ENCODE results near the gene SORBS1. TPM values are rescaled to one million over a fixed set of nuclear protein-coding genes. Genes with fewer than 3 reads are reported as not detected.

SORBS1 gene
- total and polyA plus RNA-seq, 2 donors (not counting 3 experiments of a cell fraction or from before 2014, with no cell fraction given), result 2.0 to 7.9 TPM

GRCh38 chr10:95477175-95477520 lies 84.0 kb downstream of the SORBS1 start:
- TF ChIP-seq JUN (IDR thresholded peaks at IDR 0.05; ENCODE audit: borderline replicate concordance, insufficient read depth, insufficient read length, low read depth), result no peak
- no peak for TF ChIP-seq GATA2 (IDR thresholded peaks at IDR 0.05; ENCODE audit: insufficient read depth, insufficient read length, low read depth, low read length)
- TF ChIP-seq CTCF (IDR thresholded peaks at IDR 0.05; ENCODE audit: extremely low read depth in 1 of 2, insufficient read depth in 1 of 2, low read depth in 1 of 2, low read length in 2 of 2), result no peak
- TF ChIP-seq MYC (IDR thresholded peaks at IDR 0.05; ENCODE audit: low read depth, low read length), result no peak
- no peak for TF ChIP-seq MAX (IDR thresholded peaks at IDR 0.05; ENCODE audit: insufficient read depth, insufficient read length)
- no peak for TF ChIP-seq EZH2 (IDR thresholded peaks at IDR 0.05; ENCODE audit: borderline replicate concordance, low read depth, low read length, severe bottlenecking)
- Histone ChIP-seq H4K20me1 (replicated peaks; ENCODE audit: control insufficient read depth, extremely low read depth, insufficient read depth, low read length) (no peaks in the 10 kb centered on the region), H3K9me1 (replicated peaks; ENCODE audit: control insufficient read depth, extremely low read depth, insufficient read depth, low read length) (no peaks in the 10 kb centered on the region), H2AFZ (ENCODE audit: low read depth, low read length) (no peak overlapping the region), H3K4me1 (ENCODE audit: control insufficient read depth, extremely low read depth, insufficient read depth, low read length) (peaks cover 34% of the 10 kb centered on the region), H3K27me3 (ENCODE audit: control insufficient read depth in 2 of 2, insufficient read depth in 2 of 2, low read length in 2 of 2) (no peaks in the 10 kb centered on the region), H3K4me3 (replicated peaks in 1 of 3; ENCODE audit: insufficient read depth in 1 of 3, low read depth in 1 of 3, low read length in 3 of 3) (no peak overlapping the region), H3K9ac (replicated peaks; ENCODE audit: extremely low read depth, insufficient read depth, low read length) (no peak overlapping the region), H3K79me2 (ENCODE audit: control insufficient read depth, insufficient read depth, low read length) (no peaks in the 10 kb centered on the region), H3K9me3 (replicated peaks; ENCODE audit: control insufficient read depth, insufficient read depth, low read length) (no peaks in the 10 kb centered on the region), H3K4me2 (ENCODE audit: insufficient read depth, low read length) (no peak overlapping the region), H3K36me3 (ENCODE audit: control insufficient read depth in 2 of 2, extremely low read depth in 1 of 2, insufficient read depth in 2 of 2, low read length in 2 of 2) (no peaks in the 10 kb centered on the region), H3K27ac (ENCODE audit: insufficient read depth, low read depth, low read length) (no peak overlapping the region)
- FAIRE-seq (no peak), DNase-seq (ENCODE audit: low read depth, low spot score) (no peak)
- dilution Hi-C loops (cut with MboI; ENCODE audit: extremely low pct_ligation_motif_present, low sequenced_read_pairs) (no loop called here), intact Hi-C loops (cut with micrococcal nuclease) (no loop called here)
- ChIA-PET CTCF (interaction anchor here (0.7 to 2.1 kb wide), 3 partner anchors 11 to 32 kb away, joined by 3 to 9 read pairs (median 8); no protein-coding TSS in a partner anchor), POLR2A (no interaction called here)
- no TSS peak for BruUV-seq (replicated peaks)

All from endothelial cell of umbilical vein (primary cell).